NCI-H2196 treated with DMSO at 0.1 percent for 48 hours (cell line): ENCODE results near the gene IFRD2.
"Not testable (repeated sequence)": the region's sequence is repeated elsewhere in the genome, so short reads cannot be mapped to it uniquely, and the experiment has no call there.

ENCODE experiments used
- DNase-seq: peaks from one replicate; lab custom pipeline; 2025; ENCODE audit not compliant: unreplicated experiment; lab: John Stamatoyannopoulos, UW

IFRD2 gene

DNA sequence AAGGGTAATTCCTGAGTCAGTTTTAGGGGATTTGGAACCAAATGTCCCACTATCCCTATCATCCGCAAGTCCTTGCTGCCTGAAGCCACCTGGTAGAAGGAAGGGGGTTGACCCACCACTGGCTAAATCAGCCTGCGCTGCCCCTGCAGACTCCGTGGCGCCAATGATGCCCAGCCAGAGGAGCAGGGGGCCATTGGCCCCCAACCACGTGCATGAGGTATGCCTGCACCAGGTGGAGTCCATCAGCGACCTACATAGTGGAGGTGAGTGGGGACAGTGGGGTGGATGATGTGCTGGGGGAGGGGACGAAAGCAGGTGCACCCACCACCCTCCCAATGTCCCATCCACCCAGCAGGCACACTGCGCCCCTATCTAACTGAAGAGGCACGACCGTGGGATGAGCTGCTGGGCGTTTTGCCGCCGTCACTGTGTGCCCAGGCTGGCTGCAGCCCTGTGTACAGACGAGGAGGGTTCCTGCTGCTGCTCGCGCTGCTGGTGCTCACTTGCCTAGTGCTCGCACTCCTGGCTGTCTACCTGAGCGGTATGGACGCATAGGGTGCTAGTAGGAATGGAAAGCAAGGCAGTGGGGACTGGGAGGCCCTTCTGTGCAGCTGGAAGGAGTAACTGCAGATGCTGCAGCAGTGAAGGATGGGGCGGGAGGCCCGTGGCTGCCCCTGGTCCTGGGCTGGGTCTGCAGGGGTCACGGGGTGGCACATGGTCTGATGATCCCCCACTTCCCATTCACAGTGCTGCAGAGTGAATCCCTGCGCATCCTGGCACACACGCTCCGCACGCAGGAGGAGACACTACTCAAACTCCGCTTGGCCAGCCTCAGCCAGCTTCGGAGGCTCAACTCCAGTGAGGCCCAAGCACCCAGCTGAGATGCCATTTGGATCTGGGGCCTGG is 5.7 kb downstream of the IFRD2 start:
- no peak for DNase-seq

DNA sequence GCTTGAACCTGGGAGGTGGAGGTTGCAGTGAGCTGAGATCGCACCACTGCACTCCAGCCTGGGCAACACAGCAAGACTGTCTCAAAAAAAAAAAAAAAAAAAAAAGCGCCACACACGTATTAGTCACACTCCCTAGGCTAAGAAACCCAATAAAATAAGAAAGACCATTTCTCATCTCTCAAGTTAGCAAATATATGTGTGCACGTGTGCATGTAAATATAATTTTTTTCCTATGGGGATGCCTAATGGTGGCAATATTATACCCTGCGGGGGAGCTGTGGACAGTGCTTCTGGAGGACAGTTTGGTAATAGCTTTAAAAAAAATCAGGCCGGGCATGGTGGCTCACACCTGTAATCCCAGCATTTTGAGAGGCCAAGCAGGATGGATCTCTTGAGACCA is 8.1 kb downstream of the IFRD2 start:
- not testable (repeated sequence) for DNase-seq

DNA sequence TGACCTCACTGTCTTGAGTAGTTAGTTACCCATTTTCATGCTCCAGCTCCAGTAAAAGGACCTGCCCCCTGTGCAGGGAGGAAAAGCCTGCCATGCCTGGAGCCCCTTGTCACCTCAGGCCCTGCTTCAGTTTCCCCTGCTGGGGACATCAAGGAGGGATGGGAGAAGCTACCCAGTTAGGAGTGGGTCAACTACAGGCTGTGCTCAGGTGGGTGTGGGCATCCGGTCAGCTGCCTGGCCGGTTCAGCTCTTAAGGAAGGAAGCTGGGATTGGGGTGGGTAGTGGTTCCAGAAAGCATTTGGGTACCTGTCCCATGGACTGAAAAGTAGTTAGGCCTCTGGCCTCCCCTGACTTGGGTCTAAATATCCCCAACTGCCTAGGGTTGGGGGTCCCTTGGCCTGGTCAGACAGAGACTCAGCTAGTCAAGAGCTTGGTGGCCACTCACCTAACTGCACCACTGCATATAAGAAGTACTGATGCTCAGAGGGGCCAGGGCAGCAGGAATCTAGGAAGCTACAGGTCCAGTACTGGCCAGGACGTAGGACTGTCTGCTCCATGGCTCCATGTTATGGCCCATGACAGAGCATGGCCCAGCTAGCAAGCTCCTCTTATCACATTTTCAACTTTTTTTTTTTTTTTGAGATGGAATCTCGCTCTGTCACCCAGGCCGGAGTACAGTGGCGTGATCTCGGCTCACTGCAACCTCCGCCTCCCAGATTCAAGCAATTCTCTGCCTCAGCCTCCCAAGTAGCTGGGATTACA is 12.8 kb downstream of the IFRD2 start:
- no peak for DNase-seq

- DNase-seq = no peak
These were observed 13.4 kb downstream of the IFRD2 start, which contains the start of gene LSMEM2 for GRCh38 chr3:50278880-50279224. Gene LSMEM2 (plus strand): TSS chr3:50279087. CDS start chr3:50279114, 27 bp downstream.

DNA sequence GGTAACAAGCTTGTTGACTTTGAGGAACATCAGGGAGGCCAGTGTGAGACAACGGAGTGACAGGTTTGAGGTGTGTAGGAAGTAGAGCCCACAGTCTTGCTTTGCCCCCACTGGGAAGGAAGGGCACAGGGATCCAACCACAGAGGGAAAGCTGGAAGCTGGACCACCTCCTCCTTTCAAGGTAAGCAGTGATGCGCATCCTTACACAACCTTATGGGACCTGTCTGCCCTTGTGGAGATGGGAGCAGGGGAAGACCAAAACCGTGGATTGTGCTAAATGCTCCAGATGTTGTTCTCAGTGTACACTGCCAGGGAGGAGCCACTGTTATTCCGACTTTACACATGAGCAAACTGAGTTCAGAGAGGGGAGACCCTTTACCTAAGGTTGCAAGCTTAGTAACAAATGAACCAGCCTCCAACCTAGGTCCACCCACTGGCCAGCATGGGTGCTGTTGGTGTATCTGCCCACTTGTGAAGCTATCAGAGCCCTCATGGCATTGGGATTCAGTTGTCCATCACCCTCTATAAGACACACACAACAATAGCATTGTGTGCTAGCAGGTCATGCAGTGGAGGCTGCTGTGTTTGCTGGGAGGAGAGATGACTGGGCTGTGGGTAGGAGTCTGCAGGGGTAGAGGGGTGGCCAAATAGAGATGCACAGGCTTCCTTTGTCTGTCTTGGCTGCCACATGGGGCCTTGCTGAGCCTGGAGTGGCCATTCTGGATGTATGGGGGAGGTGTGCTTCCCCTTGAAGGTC is 13.9 kb downstream of the IFRD2 start:
- no peak for DNase-seq

GRCh38 chr3:50276762-50277101 is 15.5 kb downstream of the IFRD2 start:
- no peak for DNase-seq

DNA sequence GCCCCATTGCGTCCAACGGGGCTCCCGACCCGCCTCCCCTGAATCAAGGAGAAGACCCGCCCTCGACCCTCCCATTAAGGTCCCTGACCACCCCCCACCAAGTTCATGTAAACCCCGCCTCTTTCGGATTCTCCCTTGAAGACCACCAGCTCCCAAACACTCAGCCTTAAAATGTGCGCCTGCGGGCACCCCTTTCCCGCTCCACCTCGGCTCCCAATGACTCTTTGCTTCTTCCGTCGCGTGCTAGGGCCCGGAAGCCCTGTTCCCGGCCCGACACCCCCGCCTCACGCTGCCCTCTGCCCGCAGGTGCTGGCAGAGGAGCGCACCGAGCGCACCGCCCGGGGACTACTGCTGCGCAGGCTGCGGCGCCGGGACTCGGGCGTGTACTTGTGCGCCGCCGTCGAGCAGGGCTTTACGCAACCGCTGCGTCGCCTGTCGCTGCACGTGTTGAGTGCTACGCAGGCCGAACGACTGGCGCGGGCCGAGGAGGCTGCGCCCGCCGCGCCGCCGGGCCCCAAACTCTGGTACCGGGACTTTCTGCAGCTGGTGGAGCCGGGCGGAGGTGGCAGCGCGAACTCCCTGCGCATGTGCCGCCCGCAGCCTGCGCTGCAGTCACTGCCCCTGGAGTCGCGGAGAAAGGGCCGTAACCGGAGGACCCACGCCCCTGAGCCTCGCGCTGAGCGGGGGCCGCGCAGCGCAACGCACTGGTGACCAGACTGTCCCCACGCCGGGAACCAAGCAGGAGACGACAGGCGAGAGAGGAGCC is 16.1 kb downstream of the IFRD2 start:
- no peak for DNase-seq

DNA sequence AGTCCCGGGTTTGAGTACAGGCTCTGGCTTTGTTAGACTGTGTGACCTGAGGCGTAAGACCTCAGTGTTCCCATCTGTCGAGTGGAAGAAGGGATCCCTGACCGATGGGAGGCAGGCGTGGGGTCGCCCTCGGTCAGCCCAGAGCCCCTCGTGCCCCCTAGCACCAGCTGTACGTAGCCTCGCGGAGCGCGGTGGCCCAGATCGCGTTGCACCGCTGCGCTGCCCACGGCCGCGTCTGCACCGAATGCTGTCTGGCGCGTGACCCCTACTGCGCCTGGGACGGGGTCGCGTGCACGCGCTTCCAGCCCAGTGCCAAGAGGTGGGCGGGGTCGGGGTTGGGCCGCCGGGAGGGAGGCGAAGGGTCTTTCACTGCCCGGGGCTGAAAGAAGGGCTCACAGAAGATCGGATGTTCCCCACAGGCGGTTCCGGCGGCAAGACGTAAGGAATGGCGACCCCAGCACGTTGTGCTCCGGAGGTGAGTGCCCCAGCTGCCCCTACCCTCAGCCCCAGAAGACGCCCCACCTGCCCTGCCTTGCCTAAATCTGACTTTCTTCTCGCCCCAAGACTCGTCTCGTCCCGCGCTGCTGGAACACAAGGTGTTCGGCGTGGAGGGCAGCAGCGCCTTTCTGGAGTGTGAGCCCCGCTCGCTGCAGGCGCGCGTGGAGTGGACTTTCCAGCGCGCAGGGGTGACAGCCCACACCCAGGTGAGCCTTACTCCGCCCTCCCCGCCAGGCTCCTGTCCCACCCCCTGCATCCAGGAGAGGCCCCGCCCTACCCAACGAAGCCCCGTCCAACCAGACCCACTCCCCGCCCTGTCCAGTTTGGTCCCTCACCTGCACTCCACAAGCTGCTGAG is 16.9 kb downstream of the IFRD2 start:
- DNase-seq = no peak

DNA sequence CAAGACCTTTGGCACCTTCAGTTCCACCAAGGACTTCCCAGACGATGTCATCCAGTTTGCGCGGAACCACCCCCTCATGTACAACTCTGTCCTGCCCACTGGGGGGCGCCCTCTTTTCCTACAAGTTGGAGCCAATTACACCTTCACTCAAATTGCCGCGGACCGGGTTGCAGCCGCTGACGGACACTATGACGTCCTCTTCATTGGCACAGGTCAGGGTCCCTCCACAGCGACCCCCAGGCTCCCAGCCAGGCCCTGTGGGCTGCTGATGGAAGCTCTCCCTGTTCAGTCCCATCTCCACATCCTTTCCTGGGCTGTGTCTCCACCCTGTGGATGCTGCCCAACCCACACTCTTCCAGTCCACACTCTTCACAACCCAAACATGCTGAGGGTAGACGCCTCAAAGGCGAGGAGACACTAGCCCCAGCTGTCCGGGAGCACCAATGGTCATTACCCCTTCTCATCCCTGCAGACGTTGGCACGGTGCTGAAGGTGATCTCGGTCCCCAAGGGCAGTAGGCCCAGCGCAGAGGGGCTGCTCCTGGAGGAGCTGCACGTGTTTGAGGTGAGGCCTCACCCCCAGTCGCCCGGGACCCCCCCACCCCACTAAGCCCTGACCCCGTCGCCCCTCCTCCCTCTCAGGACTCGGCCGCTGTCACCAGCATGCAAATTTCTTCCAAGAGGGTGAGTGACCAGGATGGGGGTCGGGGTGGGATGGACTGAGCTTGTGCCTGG is 17.7 kb downstream of the IFRD2 start:
- no peak for DNase-seq

- no peak for DNase-seq
These were observed 18.6 kb downstream of the IFRD2 start for GRCh38 chr3:50273689-50274065.

GRCh38 chr3:50272911-50273688 is 19.1 kb downstream of the IFRD2 start:
- peak; percentile 39 for DNase-seq

DNA sequence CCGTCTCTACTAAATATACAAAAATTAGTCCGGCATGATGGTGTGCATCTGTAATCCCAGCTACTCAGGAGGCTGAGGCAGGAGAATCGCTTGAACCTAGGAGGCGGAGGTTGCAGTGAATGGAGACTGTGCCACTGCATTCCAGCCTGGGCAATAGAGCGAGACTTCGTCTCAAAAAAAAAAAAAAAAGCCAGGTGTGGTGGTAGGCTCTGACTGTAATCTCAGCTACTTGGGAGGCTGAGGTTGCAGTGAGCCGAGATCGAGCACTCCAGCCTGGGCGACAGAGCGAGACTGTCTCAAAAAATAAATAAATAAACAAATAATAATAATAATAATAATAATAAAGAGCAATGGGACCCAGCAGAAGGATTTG is 19.7 kb downstream of the IFRD2 start:
- not testable (repeated sequence) for DNase-seq

GRCh38 chr3:50271314-50271936 is 20.8 kb downstream of the IFRD2 start:
- DNase-seq = no peak

DNA sequence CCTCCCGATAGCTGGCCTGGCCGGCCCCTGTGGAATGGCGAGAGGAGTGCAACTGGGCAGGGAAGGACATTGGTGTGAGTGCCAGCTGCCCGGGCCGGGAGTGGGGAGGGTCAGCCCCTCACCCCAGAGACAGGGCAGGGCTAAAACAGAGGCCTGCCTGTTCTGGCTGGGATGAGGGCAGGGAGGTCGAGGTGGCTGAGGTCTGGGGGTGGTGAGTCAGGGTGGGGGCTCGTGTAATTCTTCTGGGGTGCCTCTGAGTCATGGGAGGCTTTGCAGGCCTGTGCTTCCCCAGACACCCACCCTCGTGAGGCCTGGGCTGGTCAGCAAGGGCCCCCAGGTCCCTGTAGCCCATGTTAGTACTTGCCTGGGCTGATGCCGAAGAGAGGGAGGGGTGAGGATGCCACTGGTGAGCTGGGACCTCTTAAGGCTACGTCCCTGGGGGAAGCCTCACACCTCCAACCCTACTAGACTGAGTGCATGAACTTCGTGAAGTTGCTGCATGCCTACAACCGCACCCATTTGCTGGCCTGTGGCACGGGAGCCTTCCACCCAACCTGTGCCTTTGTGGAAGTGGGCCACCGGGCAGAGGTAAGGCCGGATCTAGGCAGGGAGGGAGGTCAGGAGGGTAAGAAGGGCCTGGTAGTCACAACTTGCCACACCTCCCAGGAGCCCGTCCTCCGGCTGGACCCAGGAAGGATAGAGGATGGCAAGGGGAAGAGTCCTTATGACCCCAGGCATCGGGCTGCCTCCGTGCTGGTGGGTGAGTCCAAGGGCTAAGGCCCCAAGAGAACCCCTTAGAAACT is 21.6 kb downstream of the IFRD2 start:
- DNase-seq = no peak

- no peak for DNase-seq
These were observed 22.2 kb downstream of the IFRD2 start for GRCh38 chr3:50269977-50270413.

GRCh38 chr3:50269460-50269859 is 22.8 kb downstream of the IFRD2 start:
- DNase-seq = no peak
